GM12878 (cell line): ENCODE measurements around the gene RRAGD. TPM values are rescaled to one million over a fixed set of nuclear protein-coding genes. Genes with fewer than 3 reads are reported as not detected.

ENCODE experiments used
- ATAC-seq: fragments of 200-7000 bp; cut with Tn5 transposase; 3 replicates; pipeline ENCODE4 v1.9.1; 2020; ENCODE audit warnings: mild to moderate bottlenecking, moderate library complexity
- BruUV-seq: library from RNA; stranded (reverse); fragments of 400-500 nt; replicated peaks from 2 replicates; lab custom pipeline; 2021; lab: Mats Ljungman, UMichigan
- CTCF ChIA-PET: fragments of 300-600 bp; sonication (Branson Sonifier 250); formaldehyde crosslinking; extraction: SDS; loops from one replicate; lab custom pipeline; 2021; ENCODE audit warnings: inconsistent platforms; lab: Yijun Ruan, JAX
- POLR2A ChIA-PET: fragments of 350-600 bp; formaldehyde crosslinking; extraction: SDS; loops from one replicate; lab custom pipeline; 2021; ENCODE audit warnings: inconsistent platforms; lab: Charles Lee
- RAD21 ChIA-PET: fragments of 300-600 bp; sonication (Branson Sonifier 250); formaldehyde crosslinking; loops from one replicate; lab custom pipeline; 2023; ENCODE audit warnings: antibody characterized with exemption; ENCODE audit not compliant: unreplicated experiment; lab: Charles Lee
- SMC1A ChIA-PET: fragments of 300-600 bp; sonication (Branson Sonifier 250); formaldehyde crosslinking; loops from one replicate; lab custom pipeline; 2023; ENCODE audit not compliant: unreplicated experiment, uncharacterized antibody; lab: Charles Lee
- DNase-seq: peaks from one replicate; pipeline ENCODE4 v3.0.0-alpha.2; 2011; ENCODE audit warnings: low read depth, low spot score
- FAIRE-seq: peaks from 3 replicates; lab custom pipeline; 2011; peaks lifted over from hg19 to GRCh38; lab: Jason Lieb, UNC
- H2AFZ ChIP-seq: 2 replicates; pipeline ENCODE4 v1.6.0; 2011; ENCODE audit warnings: low read depth, low read length, control low read depth; ENCODE audit not compliant: control insufficient read depth
- H3K27ac ChIP-seq: 2 replicates; pipeline ENCODE4 v1.5.1; 2011; ENCODE audit warnings: control low read depth; ENCODE audit not compliant: control insufficient read depth, insufficient read depth
- H3K27me3 ChIP-seq, 2 experiments: replicated peaks in 1 of 2; 2 replicates each; pipeline versions ENCODE4 v1.6.0 to v1.6.1; 2011; ENCODE audit warnings: low read length in 1 of 2; ENCODE audit not compliant: control insufficient read depth in 2 of 2, insufficient read depth in 2 of 2
- H3K36me3 ChIP-seq, 2 experiments: 2 replicates each; pipeline ENCODE4 v1.5.1; 2011; ENCODE audit warnings: low read length in 1 of 2; ENCODE audit not compliant: control insufficient read depth in 2 of 2, insufficient read depth in 2 of 2
- H3K4me1 ChIP-seq: 2 replicates; pipeline ENCODE4 v1.6.1; 2011; ENCODE audit warnings: mild to moderate bottlenecking, low read length, moderate library complexity, mixed read lengths; ENCODE audit not compliant: control insufficient read depth, insufficient read depth
- H3K4me2 ChIP-seq: 2 replicates; pipeline ENCODE4 v1.6.0; 2011; ENCODE audit warnings: control low read depth; ENCODE audit not compliant: control insufficient read depth, insufficient read depth
- H3K4me3 ChIP-seq: fragments of 200-600 bp; sonication (generic); 2 replicates; pipeline ENCODE4 v1.5.1; 2016
- H3K79me2 ChIP-seq: 2 replicates; pipeline ENCODE4 v1.6.0; 2011; ENCODE audit warnings: low read length; ENCODE audit not compliant: control insufficient read depth, insufficient read depth
- H3K9ac ChIP-seq: 2 replicates; pipeline ENCODE4 v1.8.0; 2011; ENCODE audit warnings: low read length, control low read depth, mixed read lengths; ENCODE audit not compliant: control insufficient read depth, insufficient read depth
- H3K9me3 ChIP-seq: replicated peaks from 3 replicates; pipeline ENCODE4 v1.5.1; 2011; ENCODE audit warnings: mild to moderate bottlenecking, low read length; ENCODE audit not compliant: control insufficient read depth, insufficient read depth
- H4K20me1 ChIP-seq: 2 replicates; pipeline ENCODE4 v1.6.0; 2011; ENCODE audit not compliant: control insufficient read depth, insufficient read depth
- POLR2AphosphoS2 ChIP-seq: IDR thresholded peaks from 2 replicates; pipeline ENCODE4 v1.6.1; 2011; ENCODE audit warnings: low read depth, mild to moderate bottlenecking, low read length, improper control_type of control experiment, moderate library complexity
- RFX5 ChIP-seq: IDR thresholded peaks from 2 replicates; pipeline ENCODE4 v1.6.1; 2011; ENCODE audit warnings: low read depth, low read length, improper control_type of control experiment
- TARDBP ChIP-seq: IDR thresholded peaks from 2 replicates; pipeline ENCODE4 v1.6.1; 2016; ENCODE audit warnings: borderline replicate concordance
- ZBTB11 ChIP-seq: fragments of 450-650 bp; formaldehyde crosslinking; IDR thresholded peaks from 2 replicates; pipeline ENCODE4 v1.5.0; 2022; ENCODE audit warnings: mild to moderate bottlenecking, missing genetic modification characterization
- WGBS: methylation state at CpG from one replicate; pipeline ENCODE4 v1.1.6; 2016; ENCODE audit warnings: low lambda C conversion rate; ENCODE audit not compliant: insufficient replicate concordance, insufficient coverage; ENCODE audit errors: missing lambda C conversion rate; 5-methylcytosine and 5-hydroxymethylcytosine counted together
- in situ Hi-C: fragments of 300-500 bp; cut with MboI; formaldehyde crosslinking; loops from 9 replicates; pipeline ENCODE4 v1.14.3; 2018; ENCODE audit warnings: mixed read lengths
- intact Hi-C: fragments of 100-400 bp; cut with micrococcal nuclease; formaldehyde crosslinking; loops from one replicate; pipeline ENCODE4 v1.14.2; 2022; ENCODE audit not compliant: unreplicated experiment
- polyA plus RNA-seq, 11 experiments: library from polyadenylated mRNA; depleted of rRNA in 4 of 11; unstranded in 6 of 11; stranded (reverse) in 5 of 11; fragments of >200 nt; fragmentation: Nextera tagmentation in 4 of 11; fragmentation: Illumina TruSeq in 1 of 11; extraction: Ambion mirVana in 4 of 11; extraction: Trizol in 1 of 11; gene quantifications; 1 replicate in 1 of 11; 2 replicates in 10 of 11; pipeline versions ENCODE4 v1.2.1 to v1.2.3, GENCODE V29; 2011 to 2016; ENCODE audit warnings: inconsistent platforms in 2 of 11, missing spikeins in 2 of 11, low read depth in 1 of 11
- total RNA-seq, 4 experiments: library from RNA; depleted of rRNA in 3 of 4; stranded (reverse); fragments of >200 nt in 3 of 4; fragmentation: Illumina TruSeq in 1 of 4; extraction: Trizol in 1 of 4; gene quantifications; 2 replicates each; pipeline versions ENCODE4 v1.2.1 to v1.2.3, GENCODE V29; 2013 to 2021
- TF ChIP-seq, protein P1 (sequence below): IDR thresholded peaks from 2 replicates; pipeline ENCODE4 v1.6.1; 2011; ENCODE audit warnings: mild to moderate bottlenecking, low read depth, low read length, moderate library complexity; ENCODE audit not compliant: insufficient replicate concordance
- TF ChIP-seq, protein P2 (sequence below): fragments of 450-650 bp; IDR thresholded peaks from 2 replicates; pipeline ENCODE4 v1.6.1; 2017; ENCODE audit warnings: mild to moderate bottlenecking
- TF ChIP-seq, protein P3 (sequence below): fragments of 450-650 bp; IDR thresholded peaks from 2 replicates; pipeline ENCODE4 v1.6.1; 2017; ENCODE audit warnings: mild to moderate bottlenecking, moderate library complexity

The RRAGD gene
- total and polyA plus RNA-seq, 10 of the 15 experiments (the other 5 are each of a cell fraction or from before 2014, with no cell fraction given), result 4.6 to 17.4 (median 8.5) TPM

- TF ChIP-seq, protein P1, sequence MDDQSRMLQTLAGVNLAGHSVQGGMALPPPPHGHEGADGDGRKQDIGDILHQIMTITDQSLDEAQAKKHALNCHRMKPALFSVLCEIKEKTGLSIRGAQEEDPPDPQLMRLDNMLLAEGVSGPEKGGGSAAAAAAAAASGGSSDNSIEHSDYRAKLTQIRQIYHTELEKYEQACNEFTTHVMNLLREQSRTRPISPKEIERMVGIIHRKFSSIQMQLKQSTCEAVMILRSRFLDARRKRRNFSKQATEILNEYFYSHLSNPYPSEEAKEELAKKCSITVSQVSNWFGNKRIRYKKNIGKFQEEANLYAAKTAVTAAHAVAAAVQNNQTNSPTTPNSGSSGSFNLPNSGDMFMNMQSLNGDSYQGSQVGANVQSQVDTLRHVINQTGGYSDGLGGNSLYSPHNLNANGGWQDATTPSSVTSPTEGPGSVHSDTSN, result no peak
- TF ChIP-seq, protein P2, sequence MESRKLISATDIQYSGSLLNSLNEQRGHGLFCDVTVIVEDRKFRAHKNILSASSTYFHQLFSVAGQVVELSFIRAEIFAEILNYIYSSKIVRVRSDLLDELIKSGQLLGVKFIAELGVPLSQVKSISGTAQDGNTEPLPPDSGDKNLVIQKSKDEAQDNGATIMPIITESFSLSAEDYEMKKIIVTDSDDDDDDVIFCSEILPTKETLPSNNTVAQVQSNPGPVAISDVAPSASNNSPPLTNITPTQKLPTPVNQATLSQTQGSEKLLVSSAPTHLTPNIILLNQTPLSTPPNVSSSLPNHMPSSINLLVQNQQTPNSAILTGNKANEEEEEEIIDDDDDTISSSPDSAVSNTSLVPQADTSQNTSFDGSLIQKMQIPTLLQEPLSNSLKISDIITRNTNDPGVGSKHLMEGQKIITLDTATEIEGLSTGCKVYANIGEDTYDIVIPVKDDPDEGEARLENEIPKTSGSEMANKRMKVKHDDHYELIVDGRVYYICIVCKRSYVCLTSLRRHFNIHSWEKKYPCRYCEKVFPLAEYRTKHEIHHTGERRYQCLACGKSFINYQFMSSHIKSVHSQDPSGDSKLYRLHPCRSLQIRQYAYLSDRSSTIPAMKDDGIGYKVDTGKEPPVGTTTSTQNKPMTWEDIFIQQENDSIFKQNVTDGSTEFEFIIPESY, result no peak
- no peak for TF ChIP-seq POLR2AphosphoS2
These were observed 81.2 kb downstream of the RRAGD start (continued) for GRCh38 chr6:89330910-89331309.

GRCh38 chr6:89328976-89329375 lies 83.1 kb downstream of the RRAGD start:
- no peak for FAIRE-seq
- ATAC-seq, result no peak
- in situ Hi-C loops, result no loop called here
- no peak for TF ChIP-seq ZBTB11 (CRISPR knock-in tag)
- TF ChIP-seq, protein P2, result no peak
- TF ChIP-seq RFX5, result no peak
- no peak for TF ChIP-seq TARDBP
- TF ChIP-seq, protein P3, sequence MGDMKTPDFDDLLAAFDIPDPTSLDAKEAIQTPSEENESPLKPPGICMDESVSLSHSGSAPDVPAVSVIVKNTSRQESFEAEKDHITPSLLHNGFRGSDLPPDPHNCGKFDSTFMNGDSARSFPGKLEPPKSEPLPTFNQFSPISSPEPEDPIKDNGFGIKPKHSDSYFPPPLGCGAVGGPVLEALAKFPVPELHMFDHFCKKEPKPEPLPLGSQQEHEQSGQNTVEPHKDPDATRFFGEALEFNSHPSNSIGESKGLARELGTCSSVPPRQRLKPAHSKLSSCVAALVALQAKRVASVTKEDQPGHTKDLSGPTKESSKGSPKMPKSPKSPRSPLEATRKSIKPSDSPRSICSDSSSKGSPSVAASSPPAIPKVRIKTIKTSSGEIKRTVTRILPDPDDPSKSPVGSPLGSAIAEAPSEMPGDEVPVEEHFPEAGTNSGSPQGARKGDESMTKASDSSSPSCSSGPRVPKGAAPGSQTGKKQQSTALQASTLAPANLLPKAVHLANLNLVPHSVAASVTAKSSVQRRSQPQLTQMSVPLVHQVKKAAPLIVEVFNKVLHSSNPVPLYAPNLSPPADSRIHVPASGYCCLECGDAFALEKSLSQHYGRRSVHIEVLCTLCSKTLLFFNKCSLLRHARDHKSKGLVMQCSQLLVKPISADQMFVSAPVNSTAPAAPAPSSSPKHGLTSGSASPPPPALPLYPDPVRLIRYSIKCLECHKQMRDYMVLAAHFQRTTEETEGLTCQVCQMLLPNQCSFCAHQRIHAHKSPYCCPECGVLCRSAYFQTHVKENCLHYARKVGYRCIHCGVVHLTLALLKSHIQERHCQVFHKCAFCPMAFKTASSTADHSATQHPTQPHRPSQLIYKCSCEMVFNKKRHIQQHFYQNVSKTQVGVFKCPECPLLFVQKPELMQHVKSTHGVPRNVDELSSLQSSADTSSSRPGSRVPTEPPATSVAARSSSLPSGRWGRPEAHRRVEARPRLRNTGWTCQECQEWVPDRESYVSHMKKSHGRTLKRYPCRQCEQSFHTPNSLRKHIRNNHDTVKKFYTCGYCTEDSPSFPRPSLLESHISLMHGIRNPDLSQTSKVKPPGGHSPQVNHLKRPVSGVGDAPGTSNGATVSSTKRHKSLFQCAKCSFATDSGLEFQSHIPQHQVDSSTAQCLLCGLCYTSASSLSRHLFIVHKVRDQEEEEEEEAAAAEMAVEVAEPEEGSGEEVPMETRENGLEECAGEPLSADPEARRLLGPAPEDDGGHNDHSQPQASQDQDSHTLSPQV, result no peak

More at GRCh38 chr6:89328976-89329375, 83.1 kb downstream of the RRAGD start:
- Histone ChIP-seq H3K36me3 (peaks cover 4 to 33% of the 10 kb centered on the region in 2 experiments), H4K20me1 (no peaks in the 10 kb centered on the region), H3K9me3 (no peaks in the 10 kb centered on the region), H3K4me3 (no peak overlapping the region), H3K9ac (no peak overlapping the region), H3K79me2 (no peaks in the 10 kb centered on the region), H3K27ac (no peak overlapping the region), H3K4me1 (no peaks in the 10 kb centered on the region), H2AFZ (no peak overlapping the region), H3K4me2 (no peak overlapping the region), H3K27me3 (no peaks in the 10 kb centered on the region)
- intact Hi-C loops, result no loop called here
- RAD21 ChIA-PET, result interaction anchor here (0.6 to 1.5 kb wide), 2 partner anchors 13 to 22 kb away, joined by 3 read pairs; no protein-coding TSS in a partner anchor
- SMC1A ChIA-PET, result interaction anchor here (1.2 to 2.6 kb wide), 4 partner anchors 11 to 31 kb away, joined by 3 to 8 read pairs (median 4); no protein-coding TSS in a partner anchor
- WGBS, result 100% methylated on average over 1 of the region's 1 CpG
- POLR2A ChIA-PET, result interaction anchor here (0.5 to 0.6 kb wide), 3 partner anchors 22 to 380 kb away, joined by 3 to 6 read pairs (median 4); no protein-coding TSS in a partner anchor
- no TSS peak for BruUV-seq
- no peak for DNase-seq
- CTCF ChIA-PET, result interaction anchor here (1.1 kb wide), 1 partner anchor 38 kb away, joined by 3 read pairs; no protein-coding TSS in a partner anchor
